Loucy (cell line): ENCODE data around the gene TRAF2.
"Not testable (repeated sequence)": the region's sequence is repeated elsewhere in the genome, so short reads cannot be mapped to it uniquely, and the experiment has no call there.

Experiments used
- H2AFZ ChIP-seq: fragments of 200-600 bp; sonication (generic); 2 replicates; pipeline ENCODE4 v1.6.0; 2016; ENCODE audit warnings: antibody characterized with exemption, mild to moderate bottlenecking, low read length, moderate library complexity
- H3F3A ChIP-seq: fragments of 200-600 bp; 2 replicates; pipeline ENCODE4 v1.6.0; 2016; ENCODE audit warnings: antibody characterized with exemption, low read depth, mild to moderate bottlenecking
- H3K27me3 ChIP-seq: fragments of 200-600 bp; sonication (generic); 2 replicates; pipeline ENCODE4 v1.6.1; 2014; ENCODE audit warnings: low read length, mild to moderate bottlenecking; ENCODE audit not compliant: insufficient read depth, poor library complexity, severe bottlenecking
- H3K36me3 ChIP-seq: fragments of 200-600 bp; sonication (generic); 2 replicates; pipeline ENCODE4 v1.6.1; 2016; ENCODE audit warnings: low read length; ENCODE audit not compliant: insufficient read depth
- H3K4me1 ChIP-seq: fragments of 200-600 bp; sonication (generic); 2 replicates; pipeline ENCODE4 v1.5.1; 2014; ENCODE audit warnings: low read length, mild to moderate bottlenecking; ENCODE audit not compliant: insufficient read depth, poor library complexity, severe bottlenecking
- H3K4me2 ChIP-seq: fragments of 200-600 bp; sonication (generic); 2 replicates; pipeline ENCODE4 v1.6.0; 2014; ENCODE audit warnings: antibody characterized with exemption, low read length, low read depth, mild to moderate bottlenecking; ENCODE audit not compliant: poor library complexity, severe bottlenecking
- H3K4me3 ChIP-seq: fragments of 200-600 bp; sonication (generic); 2 replicates; pipeline ENCODE4 v1.5.1; 2014; ENCODE audit warnings: low read length, mild to moderate bottlenecking, mixed read lengths; ENCODE audit not compliant: poor library complexity, severe bottlenecking
- H3K79me2 ChIP-seq: fragments of 200-600 bp; sonication (generic); 2 replicates; pipeline ENCODE4 v1.6.1; 2014; ENCODE audit warnings: low read length; ENCODE audit not compliant: insufficient read depth
- H3K9ac ChIP-seq: fragments of 200-600 bp; sonication (generic); 2 replicates; pipeline ENCODE4 v1.6.0; 2014; ENCODE audit warnings: mild to moderate bottlenecking, low read depth, low read length, moderate library complexity; ENCODE audit not compliant: poor library complexity, severe bottlenecking
- H3K9me2 ChIP-seq: fragments of 200-600 bp; sonication (generic); replicated peaks from 2 replicates; pipeline ENCODE4 v1.6.1; 2016; ENCODE audit warnings: low read depth, low read length, mixed read lengths
- H3K9me3 ChIP-seq: fragments of 200-600 bp; sonication (generic); 2 replicates; pipeline ENCODE4 v1.6.1; 2014; ENCODE audit warnings: mild to moderate bottlenecking, antibody characterized with exemption, low read length, low read depth; ENCODE audit not compliant: insufficient read depth
- H4K20me1 ChIP-seq: fragments of 200-600 bp; sonication (generic); 2 replicates; pipeline ENCODE4 v1.6.0; 2014; ENCODE audit warnings: antibody characterized with exemption, low read length, mild to moderate bottlenecking; ENCODE audit not compliant: insufficient read depth, poor library complexity, severe bottlenecking
- EZH2phosphoT487 ChIP-seq: fragments of 200-600 bp; IDR thresholded peaks from 2 replicates; pipeline ENCODE4 v1.6.1; 2018; ENCODE audit warnings: antibody characterized with exemption, mild to moderate bottlenecking, moderate library complexity, borderline replicate concordance
- TF ChIP-seq, protein P1 (sequence below): fragments of 200-600 bp; sonication (generic); conservative IDR thresholded peaks from 2 replicates; pipeline ENCODE4 v1.5.1; 2014; ENCODE audit warnings: mild to moderate bottlenecking, antibody characterized with exemption, low read length

The TRAF2 gene

DNA sequence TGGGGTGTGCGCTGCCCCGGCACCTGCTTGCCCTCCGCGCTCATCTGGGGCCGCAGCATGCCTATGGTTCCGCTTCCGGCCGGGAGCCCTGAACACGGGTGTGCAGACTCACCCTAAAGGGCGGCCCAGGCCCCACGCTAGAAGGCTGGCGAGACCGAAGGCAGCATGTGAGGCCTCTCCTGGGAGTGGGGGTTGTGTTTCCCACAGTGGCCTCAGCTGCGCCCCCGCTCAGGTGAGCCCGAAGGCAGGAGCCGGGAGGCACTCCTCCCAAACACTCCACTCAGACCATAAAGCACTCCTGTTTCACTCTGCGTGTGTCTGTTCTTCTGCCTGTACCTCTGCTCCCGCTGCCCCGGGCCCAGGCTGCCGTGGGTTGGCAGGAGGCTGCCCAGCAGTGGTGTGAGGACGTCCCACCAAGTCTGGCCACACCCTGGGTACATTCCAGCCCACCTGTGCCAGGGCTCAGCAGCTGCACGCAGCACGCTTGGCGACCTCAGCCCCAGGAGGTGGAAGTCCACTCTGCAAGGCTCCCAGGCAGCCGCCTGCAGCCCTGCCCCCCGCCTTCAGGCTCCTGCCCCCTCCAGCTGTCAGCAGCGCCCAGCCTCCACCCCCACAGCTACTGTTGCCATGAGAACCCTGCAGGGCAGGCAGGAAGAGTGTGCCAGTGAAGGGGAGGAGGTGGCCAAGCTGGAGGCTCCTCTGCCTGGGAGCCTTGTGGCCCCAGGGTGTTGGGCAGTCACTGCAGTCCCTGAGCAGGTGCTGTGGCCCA lies 45.3 kb upstream of the TRAF2 start:
- Histone ChIP-seq H3K9ac (no peak overlapping the region), H3F3A (no peaks in the 10 kb centered on the region), H3K36me3 (no peaks in the 10 kb centered on the region), H3K79me2 (no peaks in the 10 kb centered on the region), H3K4me3 (no peak overlapping the region), H3K9me2 (no peaks in the 10 kb centered on the region), H3K9me3 (no peaks in the 10 kb centered on the region), H3K4me1 (peaks cover 8% of the 10 kb centered on the region), H4K20me1 (peaks cover 4% of the 10 kb centered on the region), H3K4me2 (no peak overlapping the region), H2AFZ (no peak overlapping the region), H3K27me3 (no peaks in the 10 kb centered on the region)
- TF ChIP-seq EZH2phosphoT487, result no peak
- TF ChIP-seq, protein P1, sequence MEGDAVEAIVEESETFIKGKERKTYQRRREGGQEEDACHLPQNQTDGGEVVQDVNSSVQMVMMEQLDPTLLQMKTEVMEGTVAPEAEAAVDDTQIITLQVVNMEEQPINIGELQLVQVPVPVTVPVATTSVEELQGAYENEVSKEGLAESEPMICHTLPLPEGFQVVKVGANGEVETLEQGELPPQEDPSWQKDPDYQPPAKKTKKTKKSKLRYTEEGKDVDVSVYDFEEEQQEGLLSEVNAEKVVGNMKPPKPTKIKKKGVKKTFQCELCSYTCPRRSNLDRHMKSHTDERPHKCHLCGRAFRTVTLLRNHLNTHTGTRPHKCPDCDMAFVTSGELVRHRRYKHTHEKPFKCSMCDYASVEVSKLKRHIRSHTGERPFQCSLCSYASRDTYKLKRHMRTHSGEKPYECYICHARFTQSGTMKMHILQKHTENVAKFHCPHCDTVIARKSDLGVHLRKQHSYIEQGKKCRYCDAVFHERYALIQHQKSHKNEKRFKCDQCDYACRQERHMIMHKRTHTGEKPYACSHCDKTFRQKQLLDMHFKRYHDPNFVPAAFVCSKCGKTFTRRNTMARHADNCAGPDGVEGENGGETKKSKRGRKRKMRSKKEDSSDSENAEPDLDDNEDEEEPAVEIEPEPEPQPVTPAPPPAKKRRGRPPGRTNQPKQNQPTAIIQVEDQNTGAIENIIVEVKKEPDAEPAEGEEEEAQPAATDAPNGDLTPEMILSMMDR, result no peak

DNA sequence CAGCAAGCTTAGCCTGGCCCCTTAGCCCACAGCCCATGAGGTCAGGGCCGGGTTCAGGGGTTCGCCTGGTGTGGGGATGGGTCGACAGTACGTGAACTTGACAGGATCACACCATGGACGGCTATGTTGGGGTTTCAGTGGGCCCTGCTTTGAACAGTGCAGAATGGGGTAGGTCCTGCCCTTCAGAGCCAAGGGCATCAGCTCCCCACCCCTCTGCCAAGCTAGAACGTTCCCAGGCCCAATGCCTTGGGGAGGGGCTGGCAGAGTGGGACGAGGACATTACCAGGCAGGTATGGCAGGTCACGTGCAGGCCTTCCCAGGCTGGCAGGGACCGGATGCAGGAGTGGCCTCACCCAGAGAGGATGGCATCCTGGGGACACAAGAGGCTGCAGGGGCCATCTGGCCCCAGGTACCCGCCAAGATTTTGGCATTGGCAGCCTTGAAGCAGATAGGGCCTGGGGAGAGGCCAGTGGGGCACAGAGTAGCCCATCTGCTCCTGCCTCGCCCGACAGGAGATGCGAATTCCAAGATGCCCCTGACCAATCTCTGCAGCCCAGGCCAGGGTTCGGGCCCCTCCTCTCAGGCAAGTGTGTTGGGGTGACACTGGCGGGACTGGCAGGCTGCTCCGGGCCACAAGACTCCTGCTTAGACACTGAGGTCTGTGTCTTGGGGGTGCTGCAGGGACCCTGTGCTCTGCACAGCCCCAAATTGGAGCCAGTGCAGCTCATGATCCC lies 44.5 kb upstream of the TRAF2 start:
- not testable (repeated sequence) for H3K27me3 ChIP-seq, H3K36me3 ChIP-seq, H3K9ac ChIP-seq, H3K9me2 ChIP-seq, H3K79me2 ChIP-seq, H3K4me1 ChIP-seq, H2AFZ ChIP-seq, H3F3A ChIP-seq, H3K9me3 ChIP-seq, H4K20me1 ChIP-seq
- peak overlapping the region; percentile 82 for H3K4me2 ChIP-seq
- peak overlapping the region; percentile 76 for H3K4me3 ChIP-seq

DNA sequence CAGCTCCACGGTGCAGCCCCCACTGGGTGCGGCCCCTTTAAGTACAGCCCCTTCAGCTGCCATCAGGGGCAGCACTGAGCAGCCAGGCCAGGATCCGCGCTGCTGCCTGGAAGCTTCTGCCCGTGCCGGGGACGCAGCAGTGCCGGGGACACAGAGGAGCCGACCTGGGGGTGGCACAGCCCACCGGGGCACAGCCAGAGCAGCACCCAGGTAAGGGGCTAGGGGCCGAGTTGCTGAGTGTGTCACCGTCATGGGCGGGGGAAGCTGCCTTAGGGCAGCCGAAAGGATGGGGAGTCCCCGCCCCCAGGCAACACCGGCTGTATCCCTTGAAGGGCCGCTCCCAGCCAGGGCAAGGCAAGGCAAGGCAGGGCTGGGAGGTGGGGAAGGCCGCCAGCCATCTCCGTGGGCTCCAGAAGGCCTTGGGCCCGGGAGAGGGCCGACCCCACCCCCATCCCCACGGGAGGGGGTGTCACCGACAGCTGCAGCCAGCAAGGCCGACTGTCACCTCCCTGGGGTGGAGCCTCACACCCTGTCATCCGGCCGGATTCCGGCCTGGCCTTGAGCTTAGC lies 43.9 kb upstream of the TRAF2 start, which contains the start of gene AJM1:
AJM1 (plus strand) TSS at position 99 of the 569 bp plus-strand sequence. CDS start 1,937 bp downstream, outside the sequence.
- not testable (repeated sequence) for H3K9me2 ChIP-seq, H3K9me3 ChIP-seq, H3K79me2 ChIP-seq, H3K27me3 ChIP-seq, H3K9ac ChIP-seq, H4K20me1 ChIP-seq, H3F3A ChIP-seq, H3K4me1 ChIP-seq, H2AFZ ChIP-seq, H3K36me3 ChIP-seq
- peak within 1 kb of the TSS; percentile 76 for H3K4me3 ChIP-seq
- TF ChIP-seq, protein P1, result peak; percentile 73
- H3K4me2 ChIP-seq, result peak within 1 kb of the TSS; percentile 82

DNA sequence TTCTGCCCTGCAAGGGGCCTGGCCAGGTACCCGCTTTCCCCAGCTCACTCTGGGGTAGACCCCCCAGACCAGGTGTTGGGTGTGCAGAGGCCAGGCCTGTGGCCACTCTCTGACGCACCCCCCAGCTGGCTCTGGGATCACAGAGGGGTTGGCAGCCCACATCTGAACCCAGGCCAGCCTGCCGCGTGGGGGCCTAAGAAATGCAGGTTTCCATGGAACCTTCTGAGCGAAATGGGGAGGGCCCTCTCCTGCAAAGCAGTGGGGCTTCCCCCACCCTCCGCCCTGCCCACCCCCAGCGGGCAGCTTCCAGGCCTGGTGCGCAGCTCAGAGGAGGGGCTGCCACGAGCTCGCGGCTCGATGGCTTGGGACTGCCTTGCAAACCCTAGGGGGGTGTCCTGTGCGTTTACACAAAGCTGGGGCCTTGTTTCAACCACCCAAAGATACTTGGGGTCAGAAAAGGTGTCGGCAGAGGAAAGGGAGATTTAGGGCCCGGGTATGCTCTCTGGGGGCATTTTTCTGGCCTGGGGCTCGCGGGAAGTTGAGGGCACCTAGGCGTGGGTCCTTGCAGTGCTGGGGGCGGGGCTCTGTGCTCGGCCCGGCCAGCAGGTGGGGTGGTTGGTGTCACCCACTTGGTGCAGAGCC lies 43.0 kb upstream of the TRAF2 start:
- not testable (repeated sequence) for H3K9me3 ChIP-seq, H3K27me3 ChIP-seq, H4K20me1 ChIP-seq, H3F3A ChIP-seq, H3K4me3 ChIP-seq, H3K36me3 ChIP-seq, H3K9ac ChIP-seq, H3K9me2 ChIP-seq, H3K79me2 ChIP-seq, H2AFZ ChIP-seq
- Histone ChIP-seq H3K4me2 (peak overlapping the region; percentile 37), H3K4me1 (peaks cover 11% of the 10 kb centered on the region)
